Amniotic epithelial cell (primary cell): ENCODE data around the gene SIAH2.
"Not testable (repeated sequence)": the region's sequence is repeated elsewhere in the genome, so short reads cannot be mapped to it uniquely, and the experiment has no call there.

Source experiments
- DNase-seq: peaks from one replicate; pipeline ENCODE4 v3.0.0-alpha.2; 2010; ENCODE audit warnings: low read depth

Gene SIAH2

GRCh38 chr3:150763122-150763840, at the start of gene SIAH2:
TSS of gene SIAH2 (minus strand) at chr3:150763169. CDS start at chr3:150762849, 320 bp downstream.
- DNase-seq, result peak; percentile 88

GRCh38 chr3:150811984-150812383, 49.0 kb upstream of the SIAH2 start:
- DNase-seq, result no peak

GRCh38 chr3:150810641-150811040, 47.7 kb upstream of the SIAH2 start:
- no peak for DNase-seq

GRCh38 chr3:150806185-150806835, 43.3 kb upstream of the SIAH2 start:
- DNase-seq, result no peak

GRCh38 chr3:150805354-150805753, 42.4 kb upstream of the SIAH2 start:
- DNase-seq, result no peak

- no peak for DNase-seq
These were observed 40.5 kb upstream of the SIAH2 start for GRCh38 chr3:150803440-150803985.

GRCh38 chr3:150800722-150801121, 37.8 kb upstream of the SIAH2 start:
- no peak for DNase-seq

- peak; percentile 8 for DNase-seq
These were observed 35.2 kb upstream of the SIAH2 start for GRCh38 chr3:150798122-150798618.

- peak; percentile 7 for DNase-seq
These were observed 34.2 kb upstream of the SIAH2 start for GRCh38 chr3:150797155-150797554.

- DNase-seq, result not testable (repeated sequence)
These were observed 33.6 kb upstream of the SIAH2 start for GRCh38 chr3:150796527-150796926.

GRCh38 chr3:150793641-150794040, 30.7 kb upstream of the SIAH2 start:
- no peak for DNase-seq

- DNase-seq, result peak; percentile 21
These were observed 27.7 kb upstream of the SIAH2 start for GRCh38 chr3:150790629-150791028.

- DNase-seq, result no peak
These were observed 26.5 kb upstream of the SIAH2 start for GRCh38 chr3:150789451-150789850.

- DNase-seq, result peak; percentile 53
These were observed 24.9 kb upstream of the SIAH2 start for GRCh38 chr3:150787741-150788370.

GRCh38 chr3:150786791-150787190, 23.8 kb upstream of the SIAH2 start:
- peak; percentile 13 for DNase-seq

- no peak for DNase-seq
These were observed 21.8 kb upstream of the SIAH2 start for GRCh38 chr3:150784747-150785125.

- no peak for DNase-seq
These were observed 21.2 kb upstream of the SIAH2 start for GRCh38 chr3:150783920-150784746.

- peak; percentile 46 for DNase-seq
These were observed 20.3 kb upstream of the SIAH2 start for GRCh38 chr3:150783316-150783715.

- DNase-seq, result no peak
These were observed 16.5 kb upstream of the SIAH2 start for GRCh38 chr3:150779402-150779858.

- no peak for DNase-seq
These were observed 15.9 kb upstream of the SIAH2 start for GRCh38 chr3:150778793-150779401.

GRCh38 chr3:150775001-150775599, 12.1 kb upstream of the SIAH2 start:
- DNase-seq, result peak; percentile 67
